Body of pancreas (tissue), 4 donors: ENCODE data around the gene PTPA.
"Not testable (repeated sequence)": the region's sequence is repeated elsewhere in the genome, so short reads cannot be mapped to it uniquely, and the experiment has no call there.

ENCODE experiments used
- CTCF ChIP-seq, 7 experiments: fragments of 450-650 bp in 4 of 7; fragments of 200-600 bp in 3 of 7; sonication (generic) in 3 of 7; IDR thresholded peaks; one replicate each; pipeline ENCODE4 v1.5.1; 2016 to 2019; ENCODE audit warnings: antibody characterized with exemption in 7 of 7
- POLR2A ChIP-seq, 3 donors: fragments of 450-650 bp; IDR thresholded peaks; one replicate each; pipeline ENCODE4 v1.6.1; 2016; ENCODE audit warnings: antibody characterized with exemption in 3 of 3, mild to moderate bottlenecking in 2 of 3

GRCh38 chr9:129189971-129190370 is 78.8 kb downstream of the PTPA start:
- not testable (repeated sequence) for TF ChIP-seq POLR2A, CTCF (IDR thresholded peaks at IDR 0.05)
